Duodenal mucosa (tissue), 2 donors: ENCODE results near the gene MYLK4.

ENCODE experiments used
- H3K27ac ChIP-seq: one replicate; pipeline ENCODE4 v1.7.0; 2013; ENCODE audit warnings: low read depth, low read length
- H3K27me3 ChIP-seq, 2 donors: one replicate each; pipeline ENCODE4 v1.7.0; 2013; ENCODE audit warnings: low read length in 2 of 2, control low read depth in 1 of 2; ENCODE audit not compliant: insufficient read depth in 2 of 2, control insufficient read depth in 1 of 2
- H3K36me3 ChIP-seq, 2 donors: one replicate each; pipeline ENCODE4 v1.7.0; 2013; ENCODE audit warnings: low read length in 2 of 2, control low read depth in 1 of 2; ENCODE audit not compliant: insufficient read depth in 2 of 2, control insufficient read depth in 1 of 2
- H3K4me1 ChIP-seq, 2 donors: one replicate each; pipeline ENCODE4 v1.7.0; 2013; ENCODE audit warnings: low read length in 2 of 2, control low read depth in 1 of 2; ENCODE audit not compliant: insufficient read depth in 2 of 2, control insufficient read depth in 1 of 2
- H3K4me3 ChIP-seq, 2 donors: one replicate each; pipeline ENCODE4 v1.7.0; 2013; ENCODE audit warnings: low read length in 2 of 2, low read depth in 1 of 2
- H3K9ac ChIP-seq, 2 donors: one replicate each; pipeline ENCODE4 v1.7.0; 2013; ENCODE audit warnings: low read length in 2 of 2, low read depth in 1 of 2
- H3K9me3 ChIP-seq, 2 donors: one replicate each; pipeline ENCODE4 v1.7.0; 2013; ENCODE audit warnings: low read length in 2 of 2, control low read depth in 1 of 2; ENCODE audit not compliant: control insufficient read depth in 1 of 2

Gene MYLK4

DNA sequence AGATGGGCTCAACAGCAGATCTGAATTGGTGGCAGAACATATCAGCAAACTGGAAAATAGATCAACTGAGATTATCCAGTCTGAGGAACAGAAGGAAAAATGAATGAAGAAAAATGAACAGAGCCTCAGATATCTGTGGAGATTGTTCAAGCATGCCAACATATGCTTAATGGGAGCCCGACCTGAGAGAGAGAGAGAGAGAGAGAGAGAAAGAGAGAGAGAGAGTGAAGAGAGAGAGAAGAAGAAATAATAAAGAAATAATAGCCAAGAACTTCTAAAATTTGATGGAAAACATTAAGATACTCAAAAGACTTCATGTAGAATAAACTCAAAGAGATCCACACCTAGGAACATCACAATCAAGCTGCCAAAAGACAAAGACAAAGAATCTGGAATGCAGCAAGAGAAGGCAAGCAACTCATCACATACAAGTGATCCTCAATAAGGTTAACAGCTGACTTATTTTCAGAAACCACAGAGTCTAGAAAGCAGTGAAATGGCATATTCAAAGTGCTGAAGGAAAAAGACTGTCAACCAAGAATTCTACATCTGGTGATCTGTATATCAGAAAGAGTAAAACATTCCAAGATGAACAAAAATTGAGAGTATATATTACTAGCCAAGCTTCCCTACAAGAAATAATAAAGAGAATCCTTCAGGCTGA lies 97.2 kb downstream of the MYLK4 start:
- no peak overlapping the region for H3K9ac ChIP-seq

DNA sequence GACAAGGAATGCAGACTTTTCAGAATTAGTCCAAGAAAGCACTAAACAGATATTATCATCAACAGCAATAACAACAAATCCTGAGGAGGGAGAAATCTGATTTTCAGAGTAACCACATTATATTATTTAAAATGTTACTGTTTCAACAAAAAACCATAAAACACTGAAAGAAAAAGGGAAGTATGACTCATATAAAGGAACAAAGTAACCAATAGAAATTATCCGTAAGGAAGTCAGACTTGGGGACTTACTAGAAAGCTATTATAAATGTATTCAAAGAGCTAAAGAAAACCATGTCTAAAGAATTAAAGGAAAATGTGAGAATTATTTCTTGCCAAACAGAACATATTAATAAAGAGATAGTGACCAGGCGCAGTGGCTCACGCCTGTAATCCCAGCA lies 98.1 kb downstream of the MYLK4 start:
- Histone ChIP-seq H3K9me3 (no peaks in the 10 kb centered on the region), H3K4me3 (no peak overlapping the region), H3K4me1 (no peaks in the 10 kb centered on the region), H3K27me3 (no peaks in the 10 kb centered on the region), H3K27ac (no peak overlapping the region), H3K9ac (no peak overlapping the region), H3K36me3 (no peaks in the 10 kb centered on the region)

More for the DNA sequence above, 97.2 kb downstream of the MYLK4 start:
- Histone ChIP-seq H3K27ac (no peak overlapping the region), H3K36me3 (no peaks in the 10 kb centered on the region), H3K27me3 (no peaks in the 10 kb centered on the region), H3K9me3 (no peaks in the 10 kb centered on the region), H3K4me3 (no peak overlapping the region), H3K4me1 (no peaks in the 10 kb centered on the region)

DNA sequence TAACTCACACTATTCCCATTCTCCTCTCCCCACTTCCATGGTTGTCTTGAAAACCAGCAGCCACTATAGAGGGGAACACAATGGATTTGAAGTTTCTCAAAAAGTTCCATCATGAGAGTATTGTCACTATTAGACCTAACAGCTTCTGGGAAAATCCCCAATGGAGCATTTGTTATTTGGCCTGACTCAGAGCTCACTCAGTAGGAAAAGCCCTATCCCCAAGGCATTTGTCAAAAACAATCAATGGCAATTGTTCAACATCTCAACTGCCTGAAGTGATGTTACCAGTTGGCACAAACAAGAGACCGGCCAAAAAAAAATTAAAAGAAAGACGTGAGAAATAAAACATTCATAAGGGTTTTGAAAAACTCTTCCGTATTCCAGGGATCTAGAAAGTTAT lies 98.8 kb downstream of the MYLK4 start:
- Histone ChIP-seq H3K4me3 (no peak overlapping the region), H3K9ac (no peak overlapping the region), H3K27me3 (peaks cover 0 to 5% of the 10 kb centered on the region in 2 donors), H3K27ac (no peak overlapping the region), H3K36me3 (no peaks in the 10 kb centered on the region), H3K4me1 (no peaks in the 10 kb centered on the region), H3K9me3 (no peaks in the 10 kb centered on the region)

DNA sequence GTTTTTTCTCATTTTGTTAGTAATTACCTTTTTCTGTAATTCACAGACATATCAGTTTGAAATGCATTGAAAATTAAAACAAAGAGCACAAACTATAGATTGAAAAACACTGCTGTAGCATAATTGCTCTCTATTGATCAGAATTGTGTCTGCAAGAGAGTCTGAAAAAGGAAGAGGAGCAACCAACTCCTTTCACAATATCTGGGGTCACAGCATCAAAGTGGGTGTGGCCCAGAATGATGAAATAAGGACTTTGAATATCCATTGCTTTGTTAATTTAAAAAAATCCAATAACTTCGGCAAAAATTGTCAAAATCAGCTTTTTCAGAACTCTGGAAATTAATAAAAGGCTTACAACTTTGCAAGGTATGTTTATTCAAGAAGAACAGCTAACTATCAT lies 99.2 kb downstream of the MYLK4 start:
- H3K4me1 ChIP-seq, result no peaks in the 10 kb centered on the region
- no peak overlapping the region for H3K9ac ChIP-seq
- peaks cover 0 to 5% of the 10 kb centered on the region in 2 donors for H3K27me3 ChIP-seq
- no peaks in the 10 kb centered on the region for H3K9me3 ChIP-seq
- H3K27ac ChIP-seq, result no peak overlapping the region
- H3K4me3 ChIP-seq, result no peak overlapping the region
- no peaks in the 10 kb centered on the region for H3K36me3 ChIP-seq

DNA sequence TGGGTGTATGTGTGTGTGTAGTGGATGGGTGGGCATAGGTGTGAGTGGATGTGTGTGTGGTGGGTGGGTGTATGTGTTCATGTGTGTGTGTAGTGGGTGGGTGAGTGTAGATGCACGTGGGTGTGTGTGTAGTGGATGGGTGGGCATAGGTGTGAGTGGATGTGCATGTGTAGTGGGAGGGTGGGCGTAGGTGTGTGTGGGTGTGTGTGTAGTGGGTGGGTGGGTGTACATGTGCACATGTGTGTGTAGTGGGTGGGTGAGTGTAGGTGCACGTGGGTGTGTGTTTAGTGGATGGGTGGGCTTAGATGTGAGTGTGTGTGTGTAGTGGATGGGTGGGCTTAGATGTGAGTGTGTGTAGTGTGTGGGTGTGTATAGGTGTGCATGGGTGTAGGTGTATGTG lies 104.4 kb downstream of the MYLK4 start:
- no peaks in the 10 kb centered on the region for H3K9me3 ChIP-seq
- H3K9ac ChIP-seq, result no peak overlapping the region
- no peak overlapping the region for H3K27ac ChIP-seq
- H3K4me1 ChIP-seq, result no peaks in the 10 kb centered on the region
- H3K27me3 ChIP-seq, result peaks cover 19 to 20% of the 10 kb centered on the region in 2 donors
- no peaks in the 10 kb centered on the region for H3K36me3 ChIP-seq
- no peak overlapping the region for H3K4me3 ChIP-seq

DNA sequence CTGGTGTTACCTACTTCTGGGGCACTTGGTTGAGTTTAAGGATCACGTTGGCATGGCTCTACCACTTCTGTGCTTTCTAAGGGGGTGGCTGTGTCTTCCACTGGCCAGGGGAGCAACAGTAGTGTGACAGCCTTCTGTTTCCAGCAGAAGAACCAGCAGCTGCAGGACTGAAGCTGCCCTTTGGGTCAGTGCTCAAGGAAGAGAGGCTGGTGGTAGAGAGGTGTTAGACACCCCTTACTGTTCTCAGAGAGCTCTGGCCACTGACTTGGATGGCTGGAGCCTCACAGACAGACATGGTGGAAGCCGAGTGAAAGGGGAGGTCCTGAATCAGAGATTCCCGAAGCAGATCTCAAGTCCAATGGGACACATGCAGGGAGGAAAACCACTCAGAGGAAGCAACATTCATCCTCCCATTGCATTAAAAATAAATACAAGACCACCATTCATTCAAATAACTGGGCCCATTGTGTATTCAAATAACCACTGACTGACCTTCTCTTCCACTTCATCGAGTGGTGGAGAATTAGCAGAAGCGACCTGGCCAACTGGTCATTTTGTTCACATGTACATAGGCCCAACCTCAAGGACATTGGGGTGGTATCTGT lies 106.7 kb downstream of the MYLK4 start:
- H3K27me3 ChIP-seq, result peaks cover 27 to 35% of the 10 kb centered on the region in 2 donors
- no peaks in the 10 kb centered on the region for H3K36me3 ChIP-seq
- no peak overlapping the region for H3K9ac ChIP-seq
- H3K4me1 ChIP-seq, result no peaks in the 10 kb centered on the region
- no peak overlapping the region for H3K4me3 ChIP-seq
- no peaks in the 10 kb centered on the region for H3K9me3 ChIP-seq
- no peak overlapping the region for H3K27ac ChIP-seq

DNA sequence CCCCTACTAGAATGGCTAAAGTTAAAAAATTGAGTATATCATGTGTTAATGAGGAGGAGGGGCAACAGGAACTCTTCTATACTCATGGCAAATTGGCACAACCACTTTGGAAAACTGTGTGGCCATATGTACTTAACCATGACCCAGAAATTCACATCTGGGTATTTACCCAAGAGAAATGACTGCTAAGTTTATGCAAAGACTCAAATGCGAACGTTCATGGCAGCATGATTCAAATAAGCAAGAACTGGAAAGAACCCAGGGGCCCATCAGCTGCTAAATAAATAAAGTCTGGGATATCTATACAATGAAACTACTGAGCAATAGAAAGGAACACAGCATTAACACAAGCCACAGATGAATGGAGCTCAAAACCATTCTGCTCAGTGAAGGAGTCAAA lies 107.6 kb downstream of the MYLK4 start:
- Histone ChIP-seq H3K4me3 (no peak overlapping the region), H3K27me3 (peaks cover 27 to 39% of the 10 kb centered on the region in 2 donors), H3K27ac (no peak overlapping the region), H3K4me1 (no peaks in the 10 kb centered on the region), H3K9me3 (no peaks in the 10 kb centered on the region), H3K9ac (no peak overlapping the region), H3K36me3 (no peaks in the 10 kb centered on the region)

DNA sequence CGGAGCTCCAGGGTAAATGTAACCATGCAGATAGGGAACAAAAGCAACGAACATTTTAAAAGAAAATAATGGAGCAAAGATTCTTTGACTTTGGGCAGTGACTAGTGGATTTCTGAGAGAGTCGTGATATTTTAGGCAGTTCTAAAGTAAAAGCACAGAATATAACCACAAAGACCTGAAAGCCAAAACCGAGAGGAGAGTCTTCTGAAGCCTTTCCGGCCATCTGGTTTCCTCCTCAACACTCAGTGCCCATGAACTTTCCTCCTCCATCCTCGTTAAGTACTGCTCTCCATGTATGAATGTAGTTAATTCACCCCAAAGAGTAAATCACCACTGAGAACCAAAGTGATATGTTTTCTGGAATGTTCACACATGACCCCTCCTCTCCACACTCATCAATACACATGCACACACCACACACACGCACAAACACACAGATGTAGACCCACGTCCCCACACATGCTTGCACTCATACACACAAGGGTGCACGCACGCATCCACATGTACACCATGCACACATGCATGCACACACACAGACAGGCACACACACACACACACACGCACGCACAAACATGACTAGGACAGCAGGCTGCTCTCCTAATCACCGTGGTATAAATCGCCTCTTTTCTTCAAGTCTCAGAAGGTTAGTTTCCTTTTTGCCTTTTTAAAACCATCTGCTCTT lies 109.5 kb downstream of the MYLK4 start:
- Histone ChIP-seq H3K4me1 (no peaks in the 10 kb centered on the region), H3K27me3 (peaks cover 22 to 45% of the 10 kb centered on the region in 2 donors), H3K9me3 (no peaks in the 10 kb centered on the region), H3K36me3 (no peaks in the 10 kb centered on the region), H3K27ac (no peak overlapping the region), H3K4me3 (no peak overlapping the region), H3K9ac (no peak overlapping the region)

DNA sequence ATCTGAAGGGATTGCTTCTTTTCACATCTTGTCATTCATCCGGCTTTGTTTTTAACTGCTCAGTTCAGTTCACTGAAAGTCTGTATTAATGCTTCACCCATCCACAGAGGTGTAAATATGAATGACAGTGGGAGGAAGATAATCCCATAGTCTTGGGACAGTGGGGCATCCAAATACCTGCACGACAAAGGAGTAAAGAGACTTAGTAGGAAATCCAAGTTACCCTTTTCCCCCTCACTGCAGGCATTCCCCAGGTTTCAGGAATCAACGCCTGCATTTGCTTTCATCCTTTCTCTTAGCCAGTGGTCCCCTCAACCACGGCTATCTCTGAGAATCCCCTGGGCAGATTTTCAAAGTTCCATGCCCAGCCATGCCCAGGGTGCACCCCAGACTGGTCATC lies 110.2 kb downstream of the MYLK4 start:
- Histone ChIP-seq H3K4me3 (no peak overlapping the region), H3K36me3 (no peaks in the 10 kb centered on the region), H3K9me3 (no peaks in the 10 kb centered on the region), H3K9ac (no peak overlapping the region), H3K4me1 (no peaks in the 10 kb centered on the region), H3K27me3 (peaks cover 22 to 45% of the 10 kb centered on the region in 2 donors), H3K27ac (no peak overlapping the region)

DNA sequence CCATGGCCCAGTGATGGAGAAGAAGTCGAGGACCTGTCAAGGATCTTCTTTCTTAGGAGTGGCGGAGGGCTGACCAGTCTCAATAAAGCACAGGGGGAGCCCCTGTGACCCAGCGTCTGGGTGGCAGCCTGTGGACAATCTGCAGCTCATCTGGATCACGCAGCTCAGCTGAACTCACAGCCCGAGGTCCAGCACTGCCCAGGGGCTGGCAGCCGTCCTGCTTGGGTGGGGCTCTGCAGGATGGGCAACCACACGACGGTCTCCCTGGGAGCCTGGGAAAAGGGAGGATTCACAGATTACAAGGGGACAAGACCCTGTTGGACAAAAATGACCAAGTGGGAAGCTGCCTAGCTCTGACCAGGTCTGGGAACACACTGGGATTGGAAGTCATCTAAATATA lies 110.8 kb downstream of the MYLK4 start:
- H3K27ac ChIP-seq, result no peak overlapping the region
- H3K9me3 ChIP-seq, result no peaks in the 10 kb centered on the region
- H3K4me3 ChIP-seq, result no peak overlapping the region
- no peak overlapping the region for H3K9ac ChIP-seq
- H3K27me3 ChIP-seq, result peaks cover 22 to 44% of the 10 kb centered on the region in 2 donors
- no peaks in the 10 kb centered on the region for H3K36me3 ChIP-seq
- peaks cover 0 to 1% of the 10 kb centered on the region in 2 donors for H3K4me1 ChIP-seq
